ENCODE data around the gene C1QB.

Gene C1QB

GRCh38 chr1:22616571-22616970 lies 36.5 kb upstream of the C1QB start:
- Histone ChIP-seq H3K4me2 (ENCODE audit: low read length) (no peak overlapping the region), H3K27ac (no peak overlapping the region), H3K9me3 (ENCODE audit: control insufficient read depth, low read length) (no peaks in the 10 kb centered on the region), H3K36me3 (ENCODE audit: control insufficient read depth, insufficient read depth, low read length) (no peaks in the 10 kb centered on the region), H3K79me2 (no peaks in the 10 kb centered on the region), H3K9ac (no peak overlapping the region), H3K4me3 (ENCODE audit: low read depth, low read length) (no peak overlapping the region), H3K27me3 (ENCODE audit: control insufficient read depth, insufficient read depth, low read length) (no peaks in the 10 kb centered on the region), H2AFZ (no peak overlapping the region), H3K4me1 (no peaks in the 10 kb centered on the region)
- TF ChIP-seq, protein P1, sequence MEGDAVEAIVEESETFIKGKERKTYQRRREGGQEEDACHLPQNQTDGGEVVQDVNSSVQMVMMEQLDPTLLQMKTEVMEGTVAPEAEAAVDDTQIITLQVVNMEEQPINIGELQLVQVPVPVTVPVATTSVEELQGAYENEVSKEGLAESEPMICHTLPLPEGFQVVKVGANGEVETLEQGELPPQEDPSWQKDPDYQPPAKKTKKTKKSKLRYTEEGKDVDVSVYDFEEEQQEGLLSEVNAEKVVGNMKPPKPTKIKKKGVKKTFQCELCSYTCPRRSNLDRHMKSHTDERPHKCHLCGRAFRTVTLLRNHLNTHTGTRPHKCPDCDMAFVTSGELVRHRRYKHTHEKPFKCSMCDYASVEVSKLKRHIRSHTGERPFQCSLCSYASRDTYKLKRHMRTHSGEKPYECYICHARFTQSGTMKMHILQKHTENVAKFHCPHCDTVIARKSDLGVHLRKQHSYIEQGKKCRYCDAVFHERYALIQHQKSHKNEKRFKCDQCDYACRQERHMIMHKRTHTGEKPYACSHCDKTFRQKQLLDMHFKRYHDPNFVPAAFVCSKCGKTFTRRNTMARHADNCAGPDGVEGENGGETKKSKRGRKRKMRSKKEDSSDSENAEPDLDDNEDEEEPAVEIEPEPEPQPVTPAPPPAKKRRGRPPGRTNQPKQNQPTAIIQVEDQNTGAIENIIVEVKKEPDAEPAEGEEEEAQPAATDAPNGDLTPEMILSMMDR (IDR thresholded peaks at IDR 0.05) = no peak

DNA sequence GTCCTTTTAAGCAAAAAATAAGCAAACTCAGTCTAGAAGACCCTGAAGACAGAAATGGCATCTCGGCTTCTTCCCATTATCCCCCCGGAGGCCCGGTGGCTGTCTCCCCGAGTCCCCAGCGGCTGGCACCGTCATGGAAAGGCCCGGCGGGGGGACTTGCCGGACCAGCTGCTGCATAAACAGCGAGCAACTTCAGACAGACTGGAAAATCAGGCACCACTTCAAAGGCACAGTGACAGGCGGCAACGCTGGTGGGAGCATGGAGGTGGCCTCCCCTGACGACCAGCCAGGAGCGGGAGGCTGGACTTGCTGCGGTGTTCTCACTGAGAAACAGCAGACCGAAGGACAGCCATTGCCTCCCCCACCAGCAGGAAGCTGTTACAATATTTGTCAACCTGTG lies 35.0 kb upstream of the C1QB start:
- no peak overlapping the region for H3K9ac ChIP-seq
- H3K36me3 ChIP-seq (ENCODE audit: control insufficient read depth, insufficient read depth, low read length) = no peaks in the 10 kb centered on the region
- H3K4me3 ChIP-seq (ENCODE audit: low read depth, low read length) = no peak overlapping the region
- no peaks in the 10 kb centered on the region for H3K4me1 ChIP-seq
- H3K27me3 ChIP-seq (ENCODE audit: control insufficient read depth, insufficient read depth, low read length) = no peaks in the 10 kb centered on the region
- TF ChIP-seq, protein P1 (IDR thresholded peaks at IDR 0.05) = no peak
- no peak overlapping the region for H3K27ac ChIP-seq
- H3K9me3 ChIP-seq (ENCODE audit: control insufficient read depth, low read length) = no peaks in the 10 kb centered on the region
- H3K4me2 ChIP-seq (ENCODE audit: low read length) = no peak overlapping the region
- H2AFZ ChIP-seq = no peak overlapping the region
- H3K79me2 ChIP-seq = no peaks in the 10 kb centered on the region

GRCh38 chr1:22619252-22619651 lies 33.8 kb upstream of the C1QB start:
- H3K27me3 ChIP-seq (ENCODE audit: control insufficient read depth, insufficient read depth, low read length) = no peaks in the 10 kb centered on the region
- no peaks in the 10 kb centered on the region for H3K36me3 ChIP-seq (ENCODE audit: control insufficient read depth, insufficient read depth, low read length)
- H3K4me1 ChIP-seq = no peaks in the 10 kb centered on the region
- H3K79me2 ChIP-seq = no peaks in the 10 kb centered on the region
- no peak overlapping the region for H3K27ac ChIP-seq
- no peak overlapping the region for H3K4me3 ChIP-seq (ENCODE audit: low read depth, low read length)
- TF ChIP-seq, protein P1 (IDR thresholded peaks at IDR 0.05) = no peak
- no peak overlapping the region for H3K4me2 ChIP-seq (ENCODE audit: low read length)
- no peak overlapping the region for H3K9ac ChIP-seq
- no peaks in the 10 kb centered on the region for H3K9me3 ChIP-seq (ENCODE audit: control insufficient read depth, low read length)
- no peak overlapping the region for H2AFZ ChIP-seq

GRCh38 chr1:22619798-22620197 lies 33.2 kb upstream of the C1QB start:
- no peaks in the 10 kb centered on the region for H3K36me3 ChIP-seq (ENCODE audit: control insufficient read depth, insufficient read depth, low read length)
- H3K27me3 ChIP-seq (ENCODE audit: control insufficient read depth, insufficient read depth, low read length) = no peaks in the 10 kb centered on the region
- no peak overlapping the region for H3K27ac ChIP-seq
- H3K4me1 ChIP-seq = no peaks in the 10 kb centered on the region
- H2AFZ ChIP-seq = no peak overlapping the region
- no peak overlapping the region for H3K9ac ChIP-seq
- H3K4me2 ChIP-seq (ENCODE audit: low read length) = no peak overlapping the region
- TF ChIP-seq, protein P1 (IDR thresholded peaks at IDR 0.05) = no peak
- H3K4me3 ChIP-seq (ENCODE audit: low read depth, low read length) = no peak overlapping the region
- H3K79me2 ChIP-seq = no peaks in the 10 kb centered on the region
- H3K9me3 ChIP-seq (ENCODE audit: control insufficient read depth, low read length) = no peaks in the 10 kb centered on the region

DNA sequence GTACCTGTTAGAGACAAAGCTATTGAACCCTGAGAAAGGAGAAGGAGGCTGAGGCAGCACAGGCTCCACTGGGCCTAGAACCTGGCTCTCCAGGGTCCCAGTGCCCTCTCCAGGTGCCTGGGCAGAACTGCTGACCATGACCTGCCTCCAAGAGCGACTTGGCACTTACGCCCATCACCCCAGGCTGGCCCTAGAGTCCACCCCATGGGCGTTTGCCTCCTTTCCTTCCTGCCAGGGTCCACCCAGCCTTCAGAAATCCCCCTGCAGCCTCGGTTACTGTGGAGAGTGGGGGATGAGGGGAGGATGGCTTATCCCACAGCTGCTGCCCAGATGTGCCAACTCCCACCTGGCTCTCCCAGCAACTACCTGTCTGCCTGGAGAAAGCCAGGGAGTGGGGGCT lies 31.3 kb upstream of the C1QB start:
- Histone ChIP-seq H3K4me3 (ENCODE audit: low read depth, low read length) (no peak overlapping the region), H3K4me2 (ENCODE audit: low read length) (no peak overlapping the region), H2AFZ (no peak overlapping the region), H3K9ac (no peak overlapping the region), H3K4me1 (no peaks in the 10 kb centered on the region), H3K9me3 (ENCODE audit: control insufficient read depth, low read length) (no peaks in the 10 kb centered on the region), H3K79me2 (no peaks in the 10 kb centered on the region), H3K27ac (no peak overlapping the region), H3K36me3 (ENCODE audit: control insufficient read depth, insufficient read depth, low read length) (no peaks in the 10 kb centered on the region), H3K27me3 (ENCODE audit: control insufficient read depth, insufficient read depth, low read length) (no peaks in the 10 kb centered on the region)
- TF ChIP-seq, protein P1 (IDR thresholded peaks at IDR 0.05) = no peak

All from parathyroid adenoma (tissue), 2 donors.